Activated naive CD4-positive, alpha-beta T cell treated with anti-CD3 and anti-CD28 coated beads, Interleukin-2, amount 50 U/mL, for 72 hours (primary cell): Measurements from ENCODE around the gene SRD5A1. TPM values are rescaled to one million over a fixed set of nuclear protein-coding genes. Genes with fewer than 3 reads are reported as not detected.
A peak's percentile ranks its signal among the peaks of the same experiment; 100 is the strongest.

Experiments
- ATAC-seq, 2 donors: fragments of 150-1000 bp; cut with Tn5 transposase; 2 replicates each; pipeline ENCODE4 v1.10.0; 2021; ENCODE audit warnings: mild to moderate bottlenecking in 2 of 2, moderate library complexity in 2 of 2
- DNase-seq, 2 donors: peaks; one replicate each; pipeline ENCODE4 v3.0.0; 2021 to 2022; ENCODE audit warnings: low spot score in 2 of 2
- H3K27ac Mint-ChIP-seq, 2 donors: one replicate each; pipeline ENCODE4 v1.8.0; 2022; ENCODE audit warnings: mild to moderate bottlenecking in 2 of 2, mixed read lengths in 2 of 2
- H3K36me3 Mint-ChIP-seq, 2 donors: one replicate each; pipeline ENCODE4 v1.8.0; 2022; ENCODE audit warnings: mixed read lengths in 2 of 2
- H3K9me3 Mint-ChIP-seq, 2 donors: one replicate each; pipeline ENCODE4 v1.8.0; 2022; ENCODE audit warnings: mixed read lengths in 2 of 2
- total RNA-seq, 2 donors: library from RNA; stranded (reverse); gene quantifications; one replicate each; pipeline ENCODE4 v1.2.3, GENCODE V29; 2022

Gene SRD5A1
- total RNA-seq, result 1 to 10 TPM; 7.3 to 8.4 TPM

GRCh38 chr5:6632888-6633468 lies at the start of gene SRD5A1, which contains the start of gene NSUN2:
Gene SRD5A1 (plus strand): TSS chr5:6633440. CDS start chr5:6633577, 137 bp downstream.
Gene NSUN2 (minus strand): TSS chr5:6633044. CDS start chr5:6632979, 65 bp downstream.
- ATAC-seq (peak; percentile 87 to 92), DNase-seq (peak; percentile 93 to 95)
- Mint-ChIP-seq H3K9me3 (no peaks in the 10 kb centered on the region), H3K36me3 (peaks cover 22 to 42% of the 10 kb centered on the region in 2 donors), H3K27ac (peak within 1 kb of the TSS; percentile 90 to 99)

- DNase-seq (no peak), ATAC-seq (no peak)
- Mint-ChIP-seq H3K36me3 (no peaks in the 10 kb centered on the region), H3K9me3 (no peaks in the 10 kb centered on the region), H3K27ac (no peak overlapping the region)
Measured at GRCh38 chr5:6584101-6584645, 49.1 kb upstream of the SRD5A1 start.

GRCh38 chr5:6584727-6585126 lies 48.5 kb upstream of the SRD5A1 start:
- ATAC-seq, result no peak
- no peak overlapping the region for H3K27ac Mint-ChIP-seq
- H3K36me3 Mint-ChIP-seq, result no peaks in the 10 kb centered on the region
- DNase-seq, result no peak
- no peaks in the 10 kb centered on the region for H3K9me3 Mint-ChIP-seq

GRCh38 chr5:6585168-6585567 lies 48.1 kb upstream of the SRD5A1 start:
- no peak overlapping the region for H3K27ac Mint-ChIP-seq
- ATAC-seq, result no peak
- H3K36me3 Mint-ChIP-seq, result no peaks in the 10 kb centered on the region
- no peaks in the 10 kb centered on the region for H3K9me3 Mint-ChIP-seq
- DNase-seq, result no peak

- Mint-ChIP-seq H3K27ac (no peak overlapping the region), H3K36me3 (no peaks in the 10 kb centered on the region), H3K9me3 (no peaks in the 10 kb centered on the region)
- ATAC-seq (no peak), DNase-seq (no peak)
Measured at GRCh38 chr5:6585939-6586646, 47.1 kb upstream of the SRD5A1 start.

- Mint-ChIP-seq H3K9me3 (no peaks in the 10 kb centered on the region), H3K27ac (no peak overlapping the region), H3K36me3 (peaks cover 0 to 3% of the 10 kb centered on the region in 2 donors)
- DNase-seq (no peak), ATAC-seq (no peak)
Measured at GRCh38 chr5:6586647-6587042, 46.6 kb upstream of the SRD5A1 start.

- H3K27ac Mint-ChIP-seq, result no peak overlapping the region
- no peak for ATAC-seq
- no peaks in the 10 kb centered on the region for H3K9me3 Mint-ChIP-seq
- DNase-seq, result no peak
- peaks cover 0 to 8% of the 10 kb centered on the region in 2 donors for H3K36me3 Mint-ChIP-seq
Measured at GRCh38 chr5:6587171-6587570, 46.1 kb upstream of the SRD5A1 start.

- ATAC-seq (no peak), DNase-seq (no peak)
- H3K27ac Mint-ChIP-seq, result no peak overlapping the region
- peaks cover 0 to 8% of the 10 kb centered on the region in 2 donors for H3K36me3 Mint-ChIP-seq
- no peaks in the 10 kb centered on the region for H3K9me3 Mint-ChIP-seq
Measured at GRCh38 chr5:6590581-6590980, 42.7 kb upstream of the SRD5A1 start.

- Mint-ChIP-seq H3K36me3 (peaks cover 4 to 9% of the 10 kb centered on the region in 2 donors), H3K9me3 (no peaks in the 10 kb centered on the region), H3K27ac (peak overlapping the region in 1 of 2 donors; percentile 15)
- DNase-seq (no peak), ATAC-seq (no peak)
Measured at GRCh38 chr5:6591671-6592288, 41.5 kb upstream of the SRD5A1 start.

- H3K27ac Mint-ChIP-seq, result no peak overlapping the region
- ATAC-seq, result no peak
Measured at GRCh38 chr5:6592601-6593000, 40.6 kb upstream of the SRD5A1 start.

GRCh38 chr5:6593148-6594016 lies 39.9 kb upstream of the SRD5A1 start:
- no peak for ATAC-seq

More at GRCh38 chr5:6592601-6593000, 40.6 kb upstream of the SRD5A1 start:
- Mint-ChIP-seq H3K36me3 (peaks cover 12 to 17% of the 10 kb centered on the region in 2 donors), H3K9me3 (no peaks in the 10 kb centered on the region)
- DNase-seq, result no peak

GRCh38 chr5:6594066-6594465 lies 39.2 kb upstream of the SRD5A1 start:
- no peak overlapping the region for H3K27ac Mint-ChIP-seq

More at GRCh38 chr5:6593148-6594016, 39.9 kb upstream of the SRD5A1 start:
- H3K27ac Mint-ChIP-seq, result no peak overlapping the region
- no peak for DNase-seq
- H3K36me3 Mint-ChIP-seq, result peaks cover 19 to 20% of the 10 kb centered on the region in 2 donors
- no peaks in the 10 kb centered on the region for H3K9me3 Mint-ChIP-seq

GRCh38 chr5:6595405-6595804 lies 37.8 kb upstream of the SRD5A1 start:
- DNase-seq (no peak), ATAC-seq (no peak)
- Mint-ChIP-seq H3K9me3 (no peaks in the 10 kb centered on the region), H3K27ac (no peak overlapping the region), H3K36me3 (peaks cover 25 to 30% of the 10 kb centered on the region in 2 donors)

More at GRCh38 chr5:6594066-6594465, 39.2 kb upstream of the SRD5A1 start:
- DNase-seq (no peak), ATAC-seq (no peak)
- Mint-ChIP-seq H3K36me3 (peaks cover 24 to 26% of the 10 kb centered on the region in 2 donors), H3K9me3 (no peaks in the 10 kb centered on the region)

- H3K27ac Mint-ChIP-seq, result no peak overlapping the region
- ATAC-seq (no peak), DNase-seq (no peak)
- no peaks in the 10 kb centered on the region for H3K9me3 Mint-ChIP-seq
- peaks cover 28 to 38% of the 10 kb centered on the region in 2 donors for H3K36me3 Mint-ChIP-seq
Measured at GRCh38 chr5:6596388-6596787, 36.9 kb upstream of the SRD5A1 start.

- no peak overlapping the region for H3K27ac Mint-ChIP-seq
- peaks cover 30 to 49% of the 10 kb centered on the region in 2 donors for H3K36me3 Mint-ChIP-seq
- ATAC-seq, result no peak
- no peak for DNase-seq
- no peaks in the 10 kb centered on the region for H3K9me3 Mint-ChIP-seq
Measured at GRCh38 chr5:6597557-6597956, 35.7 kb upstream of the SRD5A1 start.

GRCh38 chr5:6598351-6598900 lies 34.8 kb upstream of the SRD5A1 start:
- DNase-seq (no peak), ATAC-seq (no peak)
- no peaks in the 10 kb centered on the region for H3K9me3 Mint-ChIP-seq
- H3K27ac Mint-ChIP-seq, result peak overlapping the region in 1 of 2 donors; percentile 72
- H3K36me3 Mint-ChIP-seq, result peaks cover 30 to 53% of the 10 kb centered on the region in 2 donors
